Measurements from ENCODE around the gene DCST2. TPM values are rescaled to one million over a fixed set of nuclear protein-coding genes. Genes with fewer than 3 reads are reported as not detected.

DCST2 gene
- total and polyA plus RNA-seq, 2 of the 8 experiments (the other 6 are each of a cell fraction or from before 2014, with no cell fraction given), result 0.43 to 2.1 TPM

GRCh38 chr1:155077758-155078445 lies 44.3 kb upstream of the DCST2 start (continued):
- TF ChIP-seq, protein P1, sequence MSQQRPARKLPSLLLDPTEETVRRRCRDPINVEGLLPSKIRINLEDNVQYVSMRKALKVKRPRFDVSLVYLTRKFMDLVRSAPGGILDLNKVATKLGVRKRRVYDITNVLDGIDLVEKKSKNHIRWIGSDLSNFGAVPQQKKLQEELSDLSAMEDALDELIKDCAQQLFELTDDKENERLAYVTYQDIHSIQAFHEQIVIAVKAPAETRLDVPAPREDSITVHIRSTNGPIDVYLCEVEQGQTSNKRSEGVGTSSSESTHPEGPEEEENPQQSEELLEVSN (IDR thresholded peaks at IDR 0.05), result no peak
- no peak for TF ChIP-seq GTF2F1 (IDR thresholded peaks at IDR 0.05; ENCODE audit: borderline replicate concordance, low read depth, low read length)

Measured in H1 (cell line).